Epithelial cell of esophagus (primary cell): Measurements from ENCODE around the gene AOAH.
"Not testable (repeated sequence)": the region's sequence is repeated elsewhere in the genome, so short reads cannot be mapped to it uniquely, and the experiment has no call there.

ENCODE experiments used
- DNase-seq: peaks from one replicate; pipeline ENCODE4 v3.0.0; 2010; ENCODE audit warnings: low read depth
- H3K4me3 ChIP-seq: 2 replicates; pipeline ENCODE4 v1.5.1; 2011; ENCODE audit warnings: mild to moderate bottlenecking, low read length, control low read depth
- TF ChIP-seq, protein P1 (sequence below): IDR thresholded peaks from 2 replicates; pipeline ENCODE4 v1.5.1; 2011; ENCODE audit warnings: low read depth, mild to moderate bottlenecking, low read length, control low read depth, inconsistent platforms; ENCODE audit not compliant: insufficient read depth; ENCODE audit errors: missing control alignments

Gene AOAH

DNA sequence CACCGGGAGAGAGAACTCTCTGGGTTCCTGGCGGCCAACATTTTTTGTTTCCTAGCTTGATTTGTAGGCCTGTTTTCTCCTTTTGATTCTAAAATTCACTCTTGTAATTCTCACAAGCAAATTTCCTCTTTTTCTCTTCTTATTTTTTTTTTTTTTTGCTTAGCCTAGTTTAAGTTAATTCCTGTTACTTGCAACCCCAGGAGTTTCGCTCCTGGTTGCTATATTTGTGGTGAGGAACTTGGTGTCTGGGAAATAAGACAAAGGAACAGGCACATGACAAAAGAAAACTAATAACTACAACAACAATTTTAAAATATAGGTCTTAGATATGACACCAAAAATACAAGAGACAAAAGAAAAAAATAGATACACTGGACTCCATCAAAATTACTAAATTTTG, 6.7 kb downstream of the AOAH start:
- TF ChIP-seq, protein P1, sequence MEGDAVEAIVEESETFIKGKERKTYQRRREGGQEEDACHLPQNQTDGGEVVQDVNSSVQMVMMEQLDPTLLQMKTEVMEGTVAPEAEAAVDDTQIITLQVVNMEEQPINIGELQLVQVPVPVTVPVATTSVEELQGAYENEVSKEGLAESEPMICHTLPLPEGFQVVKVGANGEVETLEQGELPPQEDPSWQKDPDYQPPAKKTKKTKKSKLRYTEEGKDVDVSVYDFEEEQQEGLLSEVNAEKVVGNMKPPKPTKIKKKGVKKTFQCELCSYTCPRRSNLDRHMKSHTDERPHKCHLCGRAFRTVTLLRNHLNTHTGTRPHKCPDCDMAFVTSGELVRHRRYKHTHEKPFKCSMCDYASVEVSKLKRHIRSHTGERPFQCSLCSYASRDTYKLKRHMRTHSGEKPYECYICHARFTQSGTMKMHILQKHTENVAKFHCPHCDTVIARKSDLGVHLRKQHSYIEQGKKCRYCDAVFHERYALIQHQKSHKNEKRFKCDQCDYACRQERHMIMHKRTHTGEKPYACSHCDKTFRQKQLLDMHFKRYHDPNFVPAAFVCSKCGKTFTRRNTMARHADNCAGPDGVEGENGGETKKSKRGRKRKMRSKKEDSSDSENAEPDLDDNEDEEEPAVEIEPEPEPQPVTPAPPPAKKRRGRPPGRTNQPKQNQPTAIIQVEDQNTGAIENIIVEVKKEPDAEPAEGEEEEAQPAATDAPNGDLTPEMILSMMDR: no peak
- DNase-seq: no peak
- H3K4me3 ChIP-seq: no peak overlapping the region

DNA sequence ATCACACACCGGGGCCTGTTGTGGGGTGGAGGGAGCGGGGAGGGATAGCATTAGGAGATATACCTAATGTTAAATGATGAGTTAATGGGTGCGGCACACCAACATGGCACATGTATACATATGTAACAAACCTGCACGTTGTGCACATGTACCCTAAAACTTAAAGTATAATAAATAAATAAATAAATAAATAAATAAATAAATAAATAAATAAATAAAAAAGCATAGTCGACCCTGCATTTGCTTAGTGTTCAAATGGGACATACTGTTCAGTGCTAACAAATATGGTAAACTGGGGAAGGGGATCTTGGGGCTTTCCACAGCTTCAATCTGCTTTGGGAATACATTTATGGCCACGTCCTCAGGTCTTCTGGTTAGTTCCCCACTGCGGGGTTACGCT, 7.5 kb downstream of the AOAH start:
- H3K4me3 ChIP-seq, DNase-seq: not testable (repeated sequence)

DNA sequence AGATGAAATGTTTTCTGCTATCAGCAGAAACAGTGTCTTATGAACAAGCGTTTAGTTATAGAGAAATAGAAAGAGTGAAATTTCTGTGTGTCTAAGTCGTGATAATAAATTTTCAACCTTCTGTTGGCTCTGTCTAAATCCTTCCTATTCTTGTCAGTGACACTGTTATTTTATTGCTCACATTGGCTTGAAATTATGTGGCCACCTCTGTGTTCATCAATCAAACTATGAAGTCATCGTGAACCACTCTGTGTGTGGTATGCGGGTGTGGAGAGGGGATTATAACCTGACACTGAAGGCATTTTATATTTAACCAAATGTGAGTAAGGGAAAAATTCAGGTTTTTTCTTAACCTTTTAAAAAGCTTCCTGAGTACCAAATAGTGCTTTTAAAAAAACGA, 12.3 kb downstream of the AOAH start:
- no peak overlapping the region for H3K4me3 ChIP-seq
- TF ChIP-seq, protein P1: no peak
- no peak for DNase-seq

DNA sequence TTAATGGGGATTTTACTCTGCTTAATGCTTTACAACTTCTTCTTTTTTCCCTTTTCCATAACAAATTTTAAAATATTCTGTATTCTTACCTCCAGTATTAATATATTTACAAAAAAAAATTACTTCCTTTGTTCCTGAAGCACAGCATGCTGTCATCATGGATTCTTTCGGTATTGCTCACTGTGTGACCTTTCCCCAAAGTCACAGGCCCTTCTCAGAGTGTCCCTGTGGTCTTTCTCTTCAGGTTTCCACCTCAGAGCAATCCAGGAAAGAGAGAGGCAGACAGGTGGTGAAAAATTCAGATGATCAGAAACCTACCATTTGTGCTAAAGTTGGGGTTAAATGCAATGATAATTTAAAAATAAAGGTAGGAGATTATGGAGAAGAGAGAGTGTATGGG, 13.0 kb downstream of the AOAH start:
- DNase-seq: no peak
- no peak overlapping the region for H3K4me3 ChIP-seq

DNA sequence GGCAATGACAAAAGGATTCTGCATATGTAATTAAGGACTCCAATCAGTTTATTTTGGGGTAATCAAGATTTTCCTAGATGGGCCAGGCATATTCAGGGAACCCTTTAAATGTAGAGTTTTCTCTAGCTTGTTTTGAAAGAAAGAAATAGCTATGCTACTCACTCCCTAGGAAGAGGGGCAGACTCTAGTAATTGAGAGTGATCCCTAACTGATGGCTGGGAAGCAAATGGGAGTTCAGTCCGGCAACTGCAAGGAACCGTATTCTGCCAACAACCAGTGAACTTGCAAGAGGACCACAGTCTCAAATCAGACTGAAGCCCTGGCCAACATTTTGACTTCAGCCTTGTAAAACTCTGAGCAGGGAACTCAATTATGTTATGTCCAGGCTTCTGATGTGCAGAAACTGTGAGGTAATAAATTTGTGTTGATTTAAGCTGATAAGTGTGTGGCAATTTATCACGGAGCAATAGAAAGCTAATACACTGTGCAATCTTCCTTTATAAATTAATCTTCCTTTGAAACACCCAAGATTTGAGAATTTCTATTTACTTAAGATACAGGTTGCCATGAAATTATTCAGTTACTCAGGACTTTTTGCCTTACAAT, 14.0 kb downstream of the AOAH start:
- TF ChIP-seq, protein P1: no peak
- no peak overlapping the region for H3K4me3 ChIP-seq
- DNase-seq: no peak

More for the DNA sequence above, 13.0 kb downstream of the AOAH start:
- TF ChIP-seq, protein P1: no peak

DNA sequence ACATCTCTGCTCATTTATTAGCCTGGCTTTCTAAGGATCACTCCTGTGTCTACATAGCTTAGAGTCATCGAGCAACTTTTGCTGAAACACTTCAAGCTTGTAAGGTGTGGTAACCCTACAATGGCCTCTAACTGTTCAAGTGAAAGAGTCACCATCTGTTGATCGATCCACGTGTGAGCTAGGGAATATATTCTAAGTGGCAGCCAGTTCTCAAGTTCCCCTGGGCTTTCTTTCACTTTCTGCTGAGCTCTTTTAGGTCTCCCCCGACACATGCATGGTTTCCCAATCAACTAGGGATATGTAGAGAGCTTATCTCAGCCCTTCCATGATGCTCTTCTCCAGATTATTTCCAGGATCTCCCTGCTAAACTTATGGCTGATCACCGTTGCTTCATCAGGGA, 15.5 kb downstream of the AOAH start:
- no peak for DNase-seq
- TF ChIP-seq, protein P1: no peak
- no peak overlapping the region for H3K4me3 ChIP-seq

DNA sequence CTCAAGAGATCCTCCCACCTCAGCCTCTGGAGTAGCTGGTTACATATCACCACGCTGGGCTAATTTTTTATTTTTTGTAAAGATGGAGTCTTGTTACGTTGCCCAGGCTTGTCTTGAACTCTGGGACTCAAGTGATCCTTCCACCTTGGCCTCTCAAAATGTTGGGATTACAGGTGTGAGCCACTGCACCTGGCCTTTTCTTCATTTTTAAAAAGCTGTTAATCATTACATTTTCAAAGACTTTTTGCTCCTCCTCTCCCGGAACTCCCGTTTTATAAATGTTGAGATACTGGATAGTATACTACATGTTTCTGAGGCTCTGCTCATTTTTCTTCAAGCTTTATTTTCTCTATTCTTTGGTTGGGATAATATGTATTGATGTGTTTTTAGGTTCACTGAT, 16.4 kb downstream of the AOAH start:
- TF ChIP-seq, protein P1: no peak
- H3K4me3 ChIP-seq: no peak overlapping the region
- DNase-seq: no peak
